ENCODE results near the gene CSNK2A2. TPM values are rescaled to one million over a fixed set of nuclear protein-coding genes. Genes with fewer than 3 reads are reported as not detected.

CSNK2A2 gene
- total RNA-seq, 1 donor from 2014 or later, result 19.0 TPM

DNA sequence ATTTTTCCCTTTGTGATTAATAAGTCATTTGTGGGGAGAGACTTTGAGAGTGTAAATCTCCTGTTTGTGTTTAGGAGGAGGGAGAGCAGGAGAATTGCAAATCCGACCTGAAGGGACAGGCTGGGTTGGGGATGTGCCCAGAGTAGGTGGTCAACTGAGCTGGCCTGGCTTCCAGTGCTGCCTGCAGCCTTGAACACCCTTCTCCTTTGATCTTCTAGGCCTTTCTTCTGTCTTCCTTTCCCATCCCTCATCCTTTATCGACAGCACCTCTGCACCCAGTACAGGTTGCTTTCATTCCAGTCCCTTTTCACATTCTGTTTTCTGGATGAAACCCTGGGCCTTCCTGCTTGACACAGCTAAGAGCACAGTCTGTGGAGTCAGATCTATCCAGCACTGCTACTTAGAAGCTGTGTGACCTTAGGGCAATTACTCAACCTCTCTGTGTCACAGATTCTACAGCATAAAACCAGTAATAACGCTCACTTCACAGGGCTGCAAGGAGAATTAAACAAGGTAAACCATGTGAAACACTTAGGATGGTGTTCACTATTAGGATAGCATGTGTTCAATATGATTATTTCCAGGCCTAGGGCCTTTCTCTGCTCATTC is 1.0 kb upstream of the CSNK2A2 start:
- DNase-seq, result no peak

DNA sequence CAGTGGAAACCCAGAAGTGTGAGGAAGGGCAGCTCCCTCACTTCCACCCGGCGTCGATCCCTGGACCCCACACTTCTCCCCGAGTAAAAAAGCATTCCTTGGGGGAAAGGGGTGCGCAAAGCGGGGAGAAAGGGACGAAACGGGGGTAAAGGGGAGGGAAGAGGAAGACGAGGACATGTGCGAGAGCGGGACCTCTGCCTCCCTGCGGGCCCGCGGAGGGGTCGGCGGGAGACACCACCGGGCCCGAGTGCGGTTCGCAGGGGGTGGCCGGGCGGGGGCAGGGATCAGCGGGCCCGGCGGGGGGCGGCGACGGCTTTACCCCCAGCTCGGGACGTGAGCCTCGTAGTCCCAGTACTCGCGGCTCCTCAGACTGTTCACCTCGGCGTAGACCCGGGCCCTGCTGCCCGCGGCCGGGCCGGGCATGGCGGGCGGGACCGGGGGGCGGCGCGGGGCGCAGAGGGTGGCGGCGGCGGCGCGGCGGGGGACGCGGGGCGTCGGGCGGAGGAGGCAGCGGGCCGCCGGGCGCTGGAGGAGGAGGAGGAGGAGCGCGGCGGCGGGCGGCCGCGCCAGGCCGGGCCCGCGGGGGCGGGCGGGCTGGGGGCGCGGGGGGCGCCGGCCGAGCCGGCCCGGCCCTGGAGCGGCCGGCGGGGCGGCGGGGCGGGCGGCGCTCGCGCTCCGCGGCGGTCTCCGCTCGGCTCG is 443 bp downstream of the CSNK2A2 start:
- no peak for DNase-seq

DNA sequence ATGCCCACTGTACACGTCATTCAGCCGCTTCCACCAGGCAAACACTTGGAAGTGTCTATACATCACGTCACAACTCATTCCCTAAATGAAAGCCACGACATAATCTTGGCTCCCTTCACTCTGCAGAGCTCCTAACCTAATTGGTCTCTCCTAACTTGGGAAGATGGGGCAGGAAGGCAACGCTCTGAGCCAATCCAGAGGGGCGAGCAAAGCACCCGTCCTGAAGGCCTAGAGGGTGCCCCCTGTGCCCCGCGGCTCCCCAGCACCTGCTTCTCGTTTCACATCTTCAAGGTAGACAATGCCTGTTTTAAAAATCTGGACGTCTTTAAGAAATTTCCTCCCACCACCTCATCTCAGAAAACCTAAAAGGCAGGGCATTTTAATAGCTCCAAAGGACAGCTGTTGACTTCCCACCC is 1.0 kb downstream of the CSNK2A2 start:
- DNase-seq, result no peak

DNA sequence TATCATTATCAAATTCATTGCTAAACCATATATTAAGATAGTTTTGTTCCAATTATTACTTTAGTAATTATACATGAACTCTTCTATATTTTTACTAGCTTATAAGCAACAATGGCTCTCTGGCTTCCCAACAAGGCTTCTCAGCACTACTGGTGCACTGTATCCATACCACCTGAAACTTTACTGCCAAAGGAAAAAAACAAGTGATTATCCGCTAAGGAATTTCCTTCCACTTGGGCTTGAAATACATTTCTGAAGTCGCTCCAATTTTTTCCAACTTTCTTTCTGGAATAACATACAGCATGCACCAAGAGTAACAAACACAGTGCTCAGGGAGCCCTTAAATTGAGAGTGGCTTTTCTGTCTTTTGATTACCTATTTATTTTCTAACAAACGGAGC is 2.1 kb downstream of the CSNK2A2 start:
- DNase-seq, result no peak

DNA sequence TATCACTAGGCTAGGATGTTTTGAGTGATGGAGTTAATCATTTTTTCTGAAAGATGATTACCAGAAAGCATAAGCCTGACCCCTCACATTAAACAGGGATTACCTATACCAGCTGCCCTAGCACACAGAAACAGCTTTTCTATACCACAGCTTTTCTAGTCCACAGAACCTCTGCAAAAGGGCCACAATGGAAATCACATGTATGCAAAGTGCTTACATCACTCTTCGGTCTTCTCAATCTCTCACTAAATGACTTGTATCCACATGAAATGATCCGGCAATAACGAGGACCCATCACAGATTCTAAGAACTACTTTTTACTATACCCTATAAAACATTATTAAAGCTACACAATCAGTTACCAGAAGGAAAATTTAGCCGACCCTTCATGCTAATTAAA is 2.6 kb downstream of the CSNK2A2 start:
- DNase-seq, result no peak

DNA sequence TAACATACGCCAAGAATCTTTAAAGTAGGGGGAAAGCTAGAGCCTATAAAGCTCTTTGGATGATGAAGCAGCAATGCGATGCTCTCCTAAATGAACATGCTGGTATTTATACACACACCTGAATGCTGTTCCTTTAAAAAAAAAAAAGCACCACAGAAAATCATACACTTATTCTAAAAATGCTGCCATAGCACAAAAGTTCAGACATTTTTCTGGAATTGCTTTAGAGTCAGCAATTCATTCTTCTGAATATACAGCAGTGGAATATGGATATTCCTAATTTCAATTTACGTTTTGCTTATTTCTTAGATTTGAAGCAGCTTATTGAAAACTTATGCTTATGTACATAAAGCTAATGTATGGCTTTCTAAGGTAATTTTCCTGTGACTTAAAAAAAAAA is 3.1 kb downstream of the CSNK2A2 start:
- DNase-seq, result no peak

DNA sequence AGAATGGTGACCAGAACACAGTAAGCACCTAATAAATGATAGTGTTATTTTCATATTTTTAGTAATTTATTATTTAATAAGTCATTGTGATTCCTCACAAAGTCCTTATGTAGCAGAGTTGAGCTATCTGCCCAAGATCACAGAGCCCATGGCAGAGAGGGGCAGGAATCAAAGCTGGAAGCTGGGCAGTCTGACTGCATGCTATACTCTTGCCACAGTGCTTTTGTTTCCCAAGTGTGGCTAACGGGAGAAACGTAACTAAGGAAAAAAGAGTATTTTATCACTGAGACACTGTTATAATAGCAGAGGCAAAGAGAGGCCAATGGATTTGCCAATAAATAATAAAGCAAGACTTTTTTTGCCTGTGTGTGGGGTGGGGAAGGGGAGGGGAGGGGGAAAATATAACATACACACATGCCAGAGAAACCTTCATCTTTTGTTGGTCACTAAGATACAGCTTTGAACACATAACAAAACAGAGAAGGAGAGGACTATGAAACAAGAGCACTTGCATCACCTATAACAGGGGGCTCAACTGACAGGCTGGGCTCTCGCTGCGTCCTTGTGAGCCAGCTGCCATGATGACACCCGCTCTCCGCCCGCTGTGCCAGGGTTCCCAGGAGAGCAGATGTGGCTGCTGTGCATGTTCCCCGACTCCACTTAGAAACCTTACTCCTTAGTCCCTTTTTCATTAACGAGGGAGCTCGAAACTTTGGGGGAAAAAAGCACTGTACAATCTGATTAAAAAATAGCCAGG is 10.1 kb downstream of the CSNK2A2 start:
- DNase-seq, result no peak

DNA sequence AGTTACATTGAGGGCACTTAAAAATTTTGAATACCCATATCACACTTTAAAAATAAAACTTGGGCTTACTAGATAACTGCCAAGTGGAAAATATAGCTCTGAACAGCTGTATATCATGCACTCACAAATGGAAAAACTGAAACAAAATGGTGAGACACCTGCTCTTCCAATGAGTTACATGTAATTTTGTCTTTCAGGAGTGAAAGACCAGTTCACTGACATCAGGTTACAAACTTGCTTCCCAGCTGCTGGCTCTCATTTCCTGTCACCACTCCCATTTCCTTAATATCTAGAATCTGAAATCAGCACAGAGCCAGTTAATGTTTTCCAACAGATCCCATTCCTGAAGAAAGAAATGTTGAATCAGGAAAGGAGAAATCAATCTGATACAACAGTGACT is 10.8 kb downstream of the CSNK2A2 start:
- no peak for DNase-seq

DNA sequence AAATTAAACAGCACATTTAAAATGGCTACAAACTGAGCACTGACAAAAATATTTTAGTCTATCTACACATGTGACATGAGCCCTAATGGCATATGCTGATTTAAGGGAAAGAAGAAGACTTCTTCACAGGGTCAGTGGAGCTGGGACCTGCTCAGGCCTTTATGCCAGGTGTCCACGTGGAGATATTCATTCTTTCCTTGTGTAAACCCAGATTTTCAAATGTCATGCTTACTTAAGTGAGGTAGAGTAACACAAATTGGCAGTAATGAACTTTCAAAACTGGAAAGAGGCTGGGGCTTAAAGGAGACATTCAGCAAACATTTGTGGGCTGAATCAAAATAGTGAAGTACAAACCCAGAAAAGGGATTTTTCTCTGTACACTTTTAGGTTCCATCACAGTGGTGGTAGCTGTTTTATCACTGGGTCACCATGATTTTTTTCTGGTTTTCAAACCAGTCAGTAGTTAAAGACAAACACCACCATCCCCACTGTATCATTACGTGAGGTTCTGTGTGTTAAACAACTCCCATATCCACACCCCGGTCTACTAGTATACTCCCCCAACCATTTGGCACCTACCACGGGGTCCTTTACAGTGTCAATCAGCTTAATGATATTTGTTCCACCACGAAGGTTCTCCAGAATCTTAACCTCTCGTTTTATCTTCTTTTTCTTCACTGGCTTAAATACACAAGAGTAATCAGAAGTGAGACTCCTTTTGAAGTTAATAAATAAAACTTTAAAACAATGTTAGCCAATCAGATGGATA is 11.5 kb downstream of the CSNK2A2 start:
- DNase-seq, result no peak

DNA sequence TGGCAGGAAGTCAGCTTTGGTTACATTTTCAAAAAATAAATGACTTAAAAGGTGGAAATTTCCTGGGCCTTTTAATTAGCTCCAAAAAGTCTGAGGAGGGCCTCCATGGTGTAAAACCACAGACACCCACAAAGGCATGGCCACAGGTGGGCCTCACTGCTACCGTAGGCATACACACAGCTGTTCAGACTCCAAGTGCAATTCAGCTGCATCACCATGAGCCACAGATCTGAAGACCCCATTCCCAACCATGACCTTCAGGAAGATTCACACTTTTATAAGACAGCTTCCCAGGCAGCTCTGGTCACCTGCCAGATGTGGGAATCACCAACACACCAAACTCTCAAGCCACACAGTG is 20.6 kb downstream of the CSNK2A2 start:
- DNase-seq, result no peak

DNA sequence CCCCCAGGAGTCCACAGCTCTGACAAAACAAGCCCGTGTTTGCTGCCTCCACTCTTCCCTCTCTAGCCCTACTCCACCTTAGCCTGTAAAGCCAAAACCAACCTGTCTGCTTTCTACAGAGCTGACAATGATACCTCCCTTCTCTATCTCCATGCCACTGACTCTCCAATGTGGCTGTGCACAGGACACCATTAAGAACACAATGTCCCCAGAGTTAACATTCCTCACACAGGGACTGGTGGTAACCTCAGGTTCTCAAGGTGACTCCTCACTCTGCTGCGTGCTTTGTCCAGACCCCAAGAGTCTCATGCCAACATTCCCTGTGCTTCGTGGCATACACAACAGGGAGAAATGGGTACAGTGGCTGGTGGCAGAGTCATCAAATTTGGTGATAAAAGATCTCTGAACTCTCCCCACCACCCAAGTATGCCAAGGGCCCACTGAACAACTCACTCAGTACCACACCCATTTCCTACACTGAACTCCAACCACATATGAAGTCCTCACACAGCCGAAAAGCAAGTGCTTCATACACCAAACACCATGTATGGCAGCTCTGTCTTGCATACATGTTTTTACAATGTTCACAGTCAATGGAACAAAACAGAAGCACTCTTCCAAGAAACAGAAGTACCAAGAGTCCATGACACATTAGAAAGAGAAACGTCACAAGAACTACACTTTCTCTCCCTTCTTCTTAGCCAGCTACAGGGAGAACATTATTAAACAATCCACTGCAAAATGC is 21.1 kb downstream of the CSNK2A2 start:
- no peak for DNase-seq

DNA sequence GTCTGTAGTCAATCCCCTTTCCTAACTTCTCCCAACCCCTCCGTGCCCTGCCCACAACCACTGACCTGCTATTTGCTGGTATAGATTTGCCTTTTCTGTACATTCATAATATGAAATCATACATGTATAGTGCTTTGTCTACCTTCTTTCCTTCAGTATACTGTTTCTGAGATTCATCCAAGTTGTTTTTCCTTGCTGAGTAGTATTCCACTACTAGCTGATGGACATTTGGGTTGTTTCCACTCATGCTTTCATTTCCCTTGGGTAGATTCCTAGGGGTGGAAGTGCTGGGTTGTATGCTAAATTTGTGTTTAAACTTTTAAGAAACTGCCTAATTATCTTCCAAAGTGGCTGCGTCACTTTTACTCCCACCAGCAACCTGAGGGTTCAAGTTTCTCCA is 27.7 kb downstream of the CSNK2A2 start:
- no peak for DNase-seq

DNA sequence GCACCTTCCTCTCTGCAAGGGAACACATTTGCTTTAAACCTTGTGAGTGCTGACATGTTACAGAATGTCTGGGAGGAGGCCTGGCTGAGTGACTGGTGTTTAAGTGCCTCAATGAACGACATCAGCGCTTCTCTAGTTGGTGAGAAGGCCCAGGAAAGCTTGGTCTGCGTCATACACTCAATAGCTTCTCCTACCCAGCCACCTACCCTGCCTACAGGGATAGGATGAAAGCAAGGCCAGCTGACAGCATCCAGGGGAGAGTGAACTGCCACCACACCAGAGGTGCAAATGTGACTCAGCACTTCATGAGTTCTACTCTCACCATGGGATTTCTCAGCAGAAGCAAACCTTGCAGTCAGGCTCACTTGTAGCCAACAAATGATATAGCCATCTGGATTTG is 37.1 kb downstream of the CSNK2A2 start:
- no peak for DNase-seq

DNA sequence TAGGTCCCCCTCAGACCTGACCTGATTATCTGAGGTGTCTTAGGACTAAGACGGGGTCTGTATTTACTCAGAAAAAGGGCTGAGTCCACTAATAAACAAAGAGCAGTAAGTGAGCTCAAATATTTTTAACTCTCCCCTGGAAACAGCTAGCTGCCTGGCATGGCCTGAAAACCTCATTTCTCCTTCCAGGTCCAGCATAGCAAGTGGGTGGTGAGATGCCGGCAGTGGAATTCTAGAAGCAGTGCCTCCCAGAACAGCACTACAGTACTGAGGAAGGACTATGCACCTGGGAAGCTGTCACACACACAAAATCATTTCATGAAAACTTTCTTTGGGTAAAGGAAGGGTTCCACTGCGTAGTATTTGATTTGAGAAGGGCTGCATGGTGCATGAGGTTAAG is 39.2 kb downstream of the CSNK2A2 start:
- DNase-seq, result peak; percentile 34

DNA sequence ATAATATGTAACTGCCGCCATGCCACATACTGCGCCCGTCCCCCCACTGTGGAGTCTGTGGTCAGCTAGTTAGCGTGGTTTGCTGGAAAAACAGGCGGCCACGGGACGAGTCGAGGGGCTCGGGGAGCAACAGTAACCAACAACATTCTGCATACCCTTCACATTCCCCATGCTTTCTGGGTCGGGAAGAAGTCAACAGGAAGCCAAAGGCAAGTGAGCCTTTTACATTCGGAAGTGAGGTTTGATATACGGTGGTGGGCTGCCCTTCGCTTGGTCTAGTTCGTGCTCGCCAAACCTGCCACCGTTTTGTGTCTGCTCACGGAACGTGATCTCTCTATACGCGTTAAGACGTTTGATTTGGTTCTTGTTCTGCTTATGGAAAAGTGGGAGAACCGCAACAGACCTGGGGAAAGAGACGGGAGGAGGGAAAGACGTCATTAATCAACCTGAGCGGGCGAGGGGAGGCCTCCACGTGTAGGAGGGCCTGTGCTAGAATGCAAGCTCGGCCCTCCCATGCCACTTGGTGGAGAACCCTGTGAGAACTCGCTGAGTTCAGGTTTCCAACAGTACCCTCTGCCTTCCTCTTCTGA is 39.9 kb downstream of the CSNK2A2 start:
- DNase-seq, result no peak

DNA sequence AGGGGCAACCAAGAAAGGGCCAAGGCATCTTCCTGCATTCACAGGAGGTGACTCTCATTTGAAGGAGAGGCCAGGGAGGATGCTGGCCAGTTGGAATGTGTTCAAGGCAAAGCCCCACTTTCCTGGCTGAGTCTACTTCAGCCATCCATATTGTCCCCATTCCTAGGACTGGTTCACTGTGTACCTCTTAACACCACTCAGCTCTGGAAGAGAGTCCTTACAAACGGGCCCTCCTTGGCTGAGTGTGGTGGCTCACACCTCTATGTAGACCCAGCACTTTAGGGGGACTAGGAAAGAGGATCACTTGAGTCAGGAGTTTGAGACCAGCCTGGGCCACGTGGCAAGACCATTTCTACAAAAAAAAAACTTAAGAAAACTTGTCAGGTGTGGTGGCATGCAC is 40.7 kb downstream of the CSNK2A2 start:
- no peak for DNase-seq

DNA sequence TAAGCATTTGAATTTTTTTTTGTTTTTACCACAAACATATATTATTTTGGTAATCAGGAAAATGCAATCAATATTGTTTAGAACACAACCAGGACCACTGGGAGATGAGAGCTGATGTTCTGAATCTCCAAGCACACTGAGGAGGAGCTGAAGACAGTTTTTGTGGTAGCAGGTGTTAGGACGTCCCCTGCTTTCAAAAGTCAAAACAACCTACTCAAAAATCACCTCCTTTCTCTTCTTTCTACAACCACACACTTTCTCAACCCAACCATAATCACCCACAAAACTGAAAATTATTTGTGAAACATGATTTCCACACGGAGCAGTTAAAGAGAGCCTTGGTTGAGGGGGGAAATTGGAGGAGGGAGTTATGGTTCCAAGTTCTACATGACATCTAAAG is 42.1 kb downstream of the CSNK2A2 start:
- DNase-seq, result no peak

DNA sequence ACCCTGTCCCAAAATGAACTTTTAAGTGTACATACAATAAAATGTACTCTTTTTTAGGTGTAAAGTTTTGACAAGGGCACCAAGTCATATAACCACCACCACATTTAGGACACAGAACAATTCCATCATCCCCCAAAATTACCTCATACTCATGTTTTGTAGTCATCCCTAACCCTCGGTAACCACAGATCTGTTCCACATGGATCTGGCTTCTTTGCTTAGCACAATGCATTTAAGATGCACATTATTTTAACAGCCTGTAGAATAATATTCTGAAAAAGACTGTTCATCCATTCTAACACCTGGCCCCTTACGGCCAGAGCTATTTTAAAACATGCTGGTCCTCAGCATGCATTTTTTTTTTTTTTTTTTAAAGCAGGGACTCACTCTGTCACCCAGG is 43.6 kb downstream of the CSNK2A2 start:
- no peak for DNase-seq

DNA sequence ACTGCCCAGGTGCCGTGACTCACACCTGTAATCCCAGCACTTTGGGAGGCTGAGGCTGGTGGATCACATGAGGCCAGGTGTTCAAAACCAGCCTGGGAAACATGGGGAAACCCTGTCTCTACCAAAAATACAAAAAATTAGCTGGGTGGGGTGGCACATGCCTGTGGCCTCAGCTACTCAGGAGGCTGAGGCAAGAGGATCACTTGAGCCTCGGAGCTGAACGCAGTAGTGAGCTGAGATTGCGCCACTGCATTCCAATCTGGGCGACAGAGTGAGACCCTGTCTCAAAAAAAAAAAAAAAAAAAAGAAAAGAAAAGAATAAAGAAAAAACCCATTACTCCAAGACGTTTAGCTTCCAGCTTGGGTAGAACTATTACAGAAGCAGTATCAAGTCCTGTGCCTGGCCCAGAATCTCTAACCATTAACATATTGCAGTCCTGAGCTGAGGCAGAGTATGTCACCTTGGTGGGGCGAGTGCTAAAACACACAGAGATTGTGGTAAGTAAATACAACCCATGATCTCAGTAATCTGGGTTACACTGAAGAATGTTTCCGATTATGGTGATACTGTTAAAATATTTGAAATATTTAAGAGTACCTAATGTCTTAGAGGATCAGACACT is 45.5 kb downstream of the CSNK2A2 start:
- DNase-seq, result no peak

DNA sequence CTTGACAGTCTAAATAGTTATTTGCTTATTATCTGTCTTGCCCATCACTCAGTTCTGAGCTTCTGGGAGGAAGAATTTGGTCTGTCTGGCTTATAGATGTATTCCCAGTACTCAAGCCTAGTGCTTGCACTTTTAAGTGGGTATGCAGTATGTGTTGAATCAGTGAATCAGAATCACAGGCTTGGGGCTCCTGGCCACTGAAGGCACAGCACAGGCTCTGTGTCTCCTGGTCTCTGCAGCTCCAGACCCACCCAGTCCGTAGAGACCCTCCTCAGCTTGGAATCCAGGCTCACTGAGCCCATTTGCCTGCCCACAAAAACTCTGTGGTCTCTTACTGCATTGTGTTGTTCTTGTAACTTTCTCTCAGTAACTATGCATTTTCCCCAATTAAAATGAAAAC is 49.4 kb downstream of the CSNK2A2 start:
- no peak for DNase-seq

DNA sequence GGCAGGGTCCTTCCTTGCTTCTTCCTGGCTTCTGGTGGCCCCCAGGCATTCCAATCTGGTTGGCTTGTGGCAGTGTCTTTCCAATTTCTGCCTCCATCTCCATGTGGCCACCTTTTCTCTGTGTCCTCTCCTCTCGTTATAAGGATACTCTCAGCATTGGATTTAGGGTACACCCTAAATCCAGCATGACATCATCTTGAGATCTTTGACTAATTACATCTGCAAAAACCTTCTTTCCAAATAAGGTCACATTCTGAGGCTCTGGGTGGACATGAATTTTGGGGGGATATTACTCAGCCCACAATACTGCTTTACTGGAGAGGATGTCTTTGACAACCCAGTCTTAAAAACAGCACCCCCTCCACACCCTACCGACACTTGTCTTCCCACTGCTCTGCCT is 49.8 kb downstream of the CSNK2A2 start:
- no peak for DNase-seq

DNA sequence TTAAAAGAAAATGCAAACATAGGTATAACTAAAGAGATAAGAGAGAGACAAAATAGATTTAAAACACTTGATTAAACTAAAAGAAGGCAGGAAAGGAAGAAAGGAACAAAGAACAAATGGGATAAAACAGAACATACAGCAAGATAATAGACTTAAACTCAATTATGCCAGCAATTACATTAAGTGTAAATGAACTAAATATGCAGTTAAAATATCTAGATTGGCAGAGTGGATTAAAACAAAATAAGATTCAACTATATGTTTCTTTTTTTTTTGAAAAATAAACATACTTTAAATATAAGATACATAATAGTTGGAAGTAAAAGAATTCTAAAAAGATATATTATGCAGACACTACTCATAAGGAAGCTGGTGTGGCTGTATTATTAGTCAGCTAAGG is 59.1 kb downstream of the CSNK2A2 start:
- DNase-seq, result no peak

Data from occipital lobe (tissue), 2 donors.